NCI-H69 (cell line): ENCODE results near the gene SAMD9L.
"Not testable (repeated sequence)": the region's sequence is repeated elsewhere in the genome, so short reads cannot be mapped to it uniquely, and the experiment has no call there.

ENCODE experiments used
- DNase-seq: peaks from one replicate; lab custom pipeline; 2025; lab: John Stamatoyannopoulos, UW

The SAMD9L gene

DNA sequence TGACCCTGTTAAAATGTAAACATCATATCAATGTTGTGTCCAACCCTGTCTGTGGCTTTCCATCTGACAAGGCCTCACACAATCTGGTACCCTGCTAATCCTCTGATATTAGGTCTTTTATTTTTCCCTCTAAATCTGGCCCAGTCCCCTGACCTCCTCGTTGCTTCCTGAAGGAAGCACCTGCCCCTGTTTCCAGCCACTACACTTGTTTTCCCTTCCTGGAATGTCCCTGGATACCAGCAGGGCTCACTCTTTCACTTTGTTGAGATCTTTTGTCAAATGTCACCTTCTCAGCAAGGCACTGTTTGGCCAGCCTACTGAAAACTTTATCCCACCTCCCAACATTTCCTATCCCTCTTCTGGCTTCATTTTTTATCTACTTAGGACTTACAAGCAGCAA, 2.1 kb downstream of the SAMD9L start:
- no peak for DNase-seq

GRCh38 chr7:93145354-93145753, 2.8 kb downstream of the SAMD9L start:
- DNase-seq = no peak

GRCh38 chr7:93142127-93142526, 6.1 kb downstream of the SAMD9L start:
- no peak for DNase-seq

DNA sequence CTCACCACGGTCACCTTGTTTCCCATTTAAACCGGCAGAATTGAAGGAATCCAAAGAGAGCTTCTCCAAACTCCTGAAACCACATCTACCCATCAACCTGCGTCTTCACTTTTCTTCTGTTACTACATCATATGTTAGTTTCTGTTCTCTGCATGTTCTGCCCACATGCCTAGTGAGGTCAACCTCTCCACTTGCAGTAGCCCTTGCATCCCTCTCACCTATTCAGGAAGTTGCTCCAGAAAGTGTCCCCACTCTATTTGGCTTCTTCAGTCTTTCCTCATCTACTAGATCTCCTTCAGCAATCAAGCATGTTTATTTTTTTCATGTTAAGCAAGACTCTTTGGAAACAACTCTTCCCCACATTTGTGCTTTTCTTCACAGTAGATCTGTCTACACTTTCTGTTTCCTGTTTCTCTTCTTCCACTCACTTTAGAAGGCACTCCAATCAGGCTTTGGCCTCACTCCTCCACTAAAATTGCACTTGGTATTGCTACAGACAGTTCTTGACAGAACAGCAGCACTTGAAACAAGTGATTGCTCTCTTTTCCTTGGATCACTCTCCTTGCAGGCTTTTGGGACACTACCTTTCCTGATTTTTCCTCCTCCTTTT, 7.5 kb downstream of the SAMD9L start:
- DNase-seq = no peak

- no peak for DNase-seq
These were observed 9.6 kb downstream of the SAMD9L start for GRCh38 chr7:93138576-93138975.

DNA sequence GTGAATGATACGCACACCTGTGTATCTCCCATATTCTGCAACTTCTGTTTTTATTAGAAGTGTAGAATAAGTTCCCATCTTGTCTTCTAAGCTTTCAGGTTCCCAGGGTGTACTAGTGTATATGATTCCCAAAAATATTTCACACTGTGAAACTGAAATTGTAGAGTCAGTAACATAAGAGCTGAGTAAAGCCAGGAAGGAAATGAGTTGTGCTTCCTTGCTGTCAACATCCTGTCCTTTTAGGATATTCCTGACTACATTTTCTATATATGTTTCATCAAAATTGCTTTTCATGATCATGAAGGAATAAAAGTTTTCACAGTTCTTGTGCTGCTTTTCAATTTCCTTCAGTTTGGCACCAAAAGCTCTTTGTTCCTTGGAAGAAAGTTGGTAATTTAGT, 15.2 kb downstream of the SAMD9L start:
- DNase-seq = no peak

- DNase-seq = no peak
These were observed 16.0 kb downstream of the SAMD9L start for GRCh38 chr7:93132216-93132615.

DNA sequence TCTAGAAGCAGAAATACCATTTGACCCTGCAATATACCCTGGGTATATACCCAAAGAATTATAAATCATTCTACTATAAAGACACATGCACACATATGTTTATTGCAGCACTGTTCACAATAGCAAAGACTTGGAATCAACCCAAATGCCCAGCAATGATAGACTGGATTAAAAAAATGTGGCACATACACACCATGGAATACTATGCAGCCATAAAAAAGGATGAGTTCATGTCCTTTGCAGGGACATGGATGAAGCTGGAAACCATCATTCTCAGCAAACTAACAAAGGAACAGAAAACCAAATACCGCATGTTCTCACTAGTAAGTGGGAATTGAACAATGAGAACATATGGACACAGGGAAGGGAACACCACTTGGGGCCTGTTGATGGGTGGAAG, 21.2 kb downstream of the SAMD9L start:
- DNase-seq = not testable (repeated sequence)

- not testable (repeated sequence) for DNase-seq
These were observed 24.7 kb downstream of the SAMD9L start for GRCh38 chr7:93123532-93123931.

- DNase-seq = no peak
These were observed 27.3 kb downstream of the SAMD9L start for GRCh38 chr7:93120592-93121549.

GRCh38 chr7:93119191-93119905, 28.8 kb downstream of the SAMD9L start:
- peak; percentile 53 for DNase-seq

GRCh38 chr7:93117852-93118530, 30.2 kb downstream of the SAMD9L start, which contains the start of gene SAMD9:
SAMD9 (minus strand) TSS chr7:93117979; CDS start chr7:93106097, 11,882 bp downstream.
- DNase-seq = peak; percentile 95

DNA sequence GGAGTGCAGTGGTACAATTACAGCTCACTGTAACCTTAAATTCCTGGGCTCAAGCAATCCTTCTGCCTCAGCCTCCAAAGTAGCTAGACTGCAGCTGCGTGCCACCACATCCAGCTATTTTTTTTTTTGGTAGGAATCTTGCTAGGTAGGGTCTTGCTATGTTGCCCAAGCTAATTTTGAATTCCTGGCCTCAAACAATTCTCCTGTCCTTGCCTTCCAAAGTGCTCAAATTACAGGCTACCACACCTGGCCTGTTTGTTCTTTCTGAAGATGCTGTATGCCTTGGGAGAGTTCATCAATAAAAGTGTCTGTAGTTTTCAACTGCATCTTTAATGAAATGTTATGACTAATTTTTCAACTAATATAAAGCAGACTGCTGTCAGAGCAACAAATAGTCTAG, 30.9 kb downstream of the SAMD9L start:
- peak; percentile 66 for DNase-seq

- no peak for DNase-seq
These were observed 32.4 kb downstream of the SAMD9L start for GRCh38 chr7:93115796-93116195.

GRCh38 chr7:93108003-93108402, 40.2 kb downstream of the SAMD9L start:
- DNase-seq = no peak

- DNase-seq = no peak
These were observed 50.8 kb downstream of the SAMD9L start for GRCh38 chr7:93097388-93097787.

GRCh38 chr7:93092757-93093370, 55.3 kb downstream of the SAMD9L start:
- peak; percentile 44 for DNase-seq
